Measurements from ENCODE around the gene CHAD.

- TF ChIP-seq CTCF (conservative IDR thresholded peaks at IDR 0.05 in 1 of 2, IDR thresholded peaks at IDR 0.05 in 1 of 2; ENCODE audit: extremely low read depth in 1 of 2, insufficient read depth in 1 of 2, low read depth in 1 of 2, low read length in 2 of 2) (no peak), EZH2 (IDR thresholded peaks at IDR 0.05; ENCODE audit: borderline replicate concordance, low read length) (no peak)
These were observed 23.5 kb upstream of the CHAD start for GRCh38 chr17:50492214-50492613.
